ENCODE results near the gene DHX16.

GRCh38 chr6:30646450-30647241, 26.2 kb downstream of the DHX16 start, which contains the start of gene C6orf136:
- TF ChIP-seq TEAD4 (CRISPR knock-in tag; IDR thresholded peaks at IDR 0.05) (no peak), NR2C2 (CRISPR knock-in tag; IDR thresholded peaks at IDR 0.05) (no peak), CTCF (IDR thresholded peaks at IDR 0.05) (no peak), FOXK1 (CRISPR knock-in tag; IDR thresholded peaks at IDR 0.05) (no peak), MAX (CRISPR knock-in tag; IDR thresholded peaks at IDR 0.05) (no peak), ZNF263 (CRISPR knock-in tag; IDR thresholded peaks at IDR 0.05; ENCODE audit: low read depth) (no peak), ZBTB43 (CRISPR knock-in tag; IDR thresholded peaks at IDR 0.05) (no peak), NR1H2 (CRISPR knock-in tag; IDR thresholded peaks at IDR 0.05) (no peak), MXD4 (CRISPR knock-in tag; IDR thresholded peaks at IDR 0.05; ENCODE audit: borderline replicate concordance) (no peak), ELF4 (CRISPR knock-in tag; IDR thresholded peaks at IDR 0.05; ENCODE audit: low read depth) (no peak)
- TF ChIP-seq, protein P1, sequence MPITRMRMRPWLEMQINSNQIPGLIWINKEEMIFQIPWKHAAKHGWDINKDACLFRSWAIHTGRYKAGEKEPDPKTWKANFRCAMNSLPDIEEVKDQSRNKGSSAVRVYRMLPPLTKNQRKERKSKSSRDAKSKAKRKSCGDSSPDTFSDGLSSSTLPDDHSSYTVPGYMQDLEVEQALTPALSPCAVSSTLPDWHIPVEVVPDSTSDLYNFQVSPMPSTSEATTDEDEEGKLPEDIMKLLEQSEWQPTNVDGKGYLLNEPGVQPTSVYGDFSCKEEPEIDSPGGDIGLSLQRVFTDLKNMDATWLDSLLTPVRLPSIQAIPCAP (CRISPR knock-in tag; IDR thresholded peaks at IDR 0.05), result no peak
